ENCODE results near the gene MPZ.

Gene MPZ

GRCh38 chr1:161300478-161300877 is 9.3 kb downstream of the MPZ start:
- no peak for DNase-seq (ENCODE audit: extremely low read depth in 1 of 2, low read depth in 1 of 2)

- DNase-seq (ENCODE audit: extremely low read depth in 1 of 2, low read depth in 1 of 2), result no peak
These were observed 10.4 kb downstream of the MPZ start for GRCh38 chr1:161299347-161299746.

GRCh38 chr1:161298116-161298515 is 11.7 kb downstream of the MPZ start:
- DNase-seq (ENCODE audit: extremely low read depth in 1 of 2, low read depth in 1 of 2), result no peak

GRCh38 chr1:161297415-161297814 is 12.4 kb downstream of the MPZ start:
- no peak for DNase-seq (ENCODE audit: extremely low read depth in 1 of 2, low read depth in 1 of 2)

- DNase-seq (ENCODE audit: extremely low read depth in 1 of 2, low read depth in 1 of 2), result no peak
These were observed 19.0 kb downstream of the MPZ start for GRCh38 chr1:161290779-161291178.

GRCh38 chr1:161287482-161288054 is 22.2 kb downstream of the MPZ start:
- no peak for DNase-seq (ENCODE audit: extremely low read depth in 1 of 2, low read depth in 1 of 2)

GRCh38 chr1:161285521-161285920 is 24.2 kb downstream of the MPZ start:
- no peak for DNase-seq (ENCODE audit: extremely low read depth in 1 of 2, low read depth in 1 of 2)

- no peak for DNase-seq (ENCODE audit: extremely low read depth in 1 of 2, low read depth in 1 of 2)
These were observed 24.7 kb downstream of the MPZ start for GRCh38 chr1:161285113-161285512.

GRCh38 chr1:161282991-161283390 is 26.8 kb downstream of the MPZ start:
- no peak for DNase-seq (ENCODE audit: extremely low read depth in 1 of 2, low read depth in 1 of 2)

GRCh38 chr1:161274874-161275273 is 34.9 kb downstream of the MPZ start:
- no peak for DNase-seq (ENCODE audit: extremely low read depth in 1 of 2, low read depth in 1 of 2)

- no peak for DNase-seq (ENCODE audit: extremely low read depth in 1 of 2, low read depth in 1 of 2)
These were observed 36.4 kb downstream of the MPZ start for GRCh38 chr1:161273402-161273801.

- DNase-seq (ENCODE audit: extremely low read depth in 1 of 2, low read depth in 1 of 2), result no peak
These were observed 42.4 kb downstream of the MPZ start for GRCh38 chr1:161267321-161267720.

- DNase-seq (ENCODE audit: extremely low read depth in 1 of 2, low read depth in 1 of 2), result no peak
These were observed 42.9 kb downstream of the MPZ start for GRCh38 chr1:161266836-161267235.

GRCh38 chr1:161266202-161266601 is 43.6 kb downstream of the MPZ start:
- no peak for DNase-seq (ENCODE audit: extremely low read depth in 1 of 2, low read depth in 1 of 2)

- DNase-seq (ENCODE audit: extremely low read depth in 1 of 2, low read depth in 1 of 2), result no peak
These were observed 44.5 kb downstream of the MPZ start for GRCh38 chr1:161265305-161265704.

GRCh38 chr1:161261261-161262235 is 48.2 kb downstream of the MPZ start:
- no peak for DNase-seq (ENCODE audit: extremely low read depth in 1 of 2, low read depth in 1 of 2)

GRCh38 chr1:161260376-161261260 is 49.1 kb downstream of the MPZ start:
- no peak for DNase-seq (ENCODE audit: extremely low read depth in 1 of 2, low read depth in 1 of 2)

- no peak for DNase-seq (ENCODE audit: extremely low read depth in 1 of 2, low read depth in 1 of 2)
These were observed 50.0 kb downstream of the MPZ start for GRCh38 chr1:161259765-161260164.

- DNase-seq (ENCODE audit: extremely low read depth in 1 of 2, low read depth in 1 of 2), result no peak
These were observed 50.4 kb downstream of the MPZ start for GRCh38 chr1:161259345-161259702.

GRCh38 chr1:161258439-161259344 is 51.1 kb downstream of the MPZ start, which contains the start of gene PCP4L1:
TSS of gene PCP4L1 (plus strand) at chr1:161258745. CDS start at chr1:161258975, 230 bp downstream.
- DNase-seq (ENCODE audit: extremely low read depth in 1 of 2, low read depth in 1 of 2), result no peak

All from activated CD8-positive, alpha-beta memory T cell treated with anti-CD3 and anti-CD28 coated beads for 1 hour (primary cell).